ENCODE results near the gene WWC1. TPM values are rescaled to one million over a fixed set of nuclear protein-coding genes. Genes with fewer than 3 reads are reported as not detected.

Gene WWC1
- total RNA-seq, 1 donor from 2014 or later, result 32.8 TPM

- H3K4me1 Mint-ChIP-seq, result no peaks in the 10 kb centered on the region
- TF ChIP-seq CTCF (IDR thresholded peaks at IDR 0.05; ENCODE audit: unreplicated experiment), result no peak
- no peaks in the 10 kb centered on the region for H3K9me3 Mint-ChIP-seq
- DNase-seq (ENCODE audit: low spot score in 2 of 2, unreplicated experiment in 2 of 2), result no peak
- H3K4me3 Mint-ChIP-seq, result no peak overlapping the region
- peaks cover 17% of the 10 kb centered on the region for H3K36me3 Mint-ChIP-seq
- H3K27ac Mint-ChIP-seq, result no peak overlapping the region
- H3K27me3 Mint-ChIP-seq (ENCODE audit: low read depth), result no peaks in the 10 kb centered on the region
Measured at GRCh38 chr5:168417731-168418429, 126.4 kb downstream of the WWC1 start.

- TF ChIP-seq CTCF (IDR thresholded peaks at IDR 0.05; ENCODE audit: unreplicated experiment), result no peak
- no peak for DNase-seq (ENCODE audit: low spot score in 2 of 2, unreplicated experiment in 2 of 2)
- H3K4me1 Mint-ChIP-seq, result peaks cover 7% of the 10 kb centered on the region
- H3K36me3 Mint-ChIP-seq, result peaks cover 11% of the 10 kb centered on the region
- H3K9me3 Mint-ChIP-seq, result no peaks in the 10 kb centered on the region
- H3K27ac Mint-ChIP-seq, result no peak overlapping the region
- H3K4me3 Mint-ChIP-seq, result no peak overlapping the region
- no peaks in the 10 kb centered on the region for H3K27me3 Mint-ChIP-seq (ENCODE audit: low read depth)
Measured at GRCh38 chr5:168420461-168420860, 129.0 kb downstream of the WWC1 start.

GRCh38 chr5:168422431-168422830 lies 131.0 kb downstream of the WWC1 start:
- Mint-ChIP-seq H3K27ac (no peak overlapping the region), H3K27me3 (ENCODE audit: low read depth) (no peaks in the 10 kb centered on the region), H3K4me1 (peaks cover 7% of the 10 kb centered on the region), H3K9me3 (no peaks in the 10 kb centered on the region), H3K36me3 (peaks cover 7% of the 10 kb centered on the region), H3K4me3 (no peak overlapping the region)
- no peak for DNase-seq (ENCODE audit: low spot score in 2 of 2, unreplicated experiment in 2 of 2)
- TF ChIP-seq CTCF (IDR thresholded peaks at IDR 0.05; ENCODE audit: unreplicated experiment), result no peak

- Mint-ChIP-seq H3K27ac (no peak overlapping the region), H3K36me3 (peaks cover 4% of the 10 kb centered on the region), H3K4me1 (peaks cover 7% of the 10 kb centered on the region), H3K9me3 (no peaks in the 10 kb centered on the region), H3K4me3 (no peak overlapping the region), H3K27me3 (ENCODE audit: low read depth) (no peaks in the 10 kb centered on the region)
- no peak for TF ChIP-seq CTCF (IDR thresholded peaks at IDR 0.05; ENCODE audit: unreplicated experiment)
- DNase-seq (ENCODE audit: low spot score in 2 of 2, unreplicated experiment in 2 of 2), result no peak
Measured at GRCh38 chr5:168423478-168423877, 132.0 kb downstream of the WWC1 start.

GRCh38 chr5:168423971-168424370 lies 132.5 kb downstream of the WWC1 start:
- peaks cover 7% of the 10 kb centered on the region for H3K36me3 Mint-ChIP-seq
- H3K4me1 Mint-ChIP-seq, result peaks cover 7% of the 10 kb centered on the region
- TF ChIP-seq CTCF (IDR thresholded peaks at IDR 0.05; ENCODE audit: unreplicated experiment), result no peak
- H3K27ac Mint-ChIP-seq, result no peak overlapping the region
- H3K4me3 Mint-ChIP-seq, result no peak overlapping the region
- no peaks in the 10 kb centered on the region for H3K27me3 Mint-ChIP-seq (ENCODE audit: low read depth)
- H3K9me3 Mint-ChIP-seq, result no peaks in the 10 kb centered on the region
- no peak for DNase-seq (ENCODE audit: low spot score in 2 of 2, unreplicated experiment in 2 of 2)

Measured in mesothelial cell of epicardium (in vitro differentiated cells).